HG02763 (cell line): ENCODE measurements around the gene SEL1L3.

Experiments
- ATAC-seq: cut with Tn5 transposase; IDR thresholded peaks from one replicate; pipeline ENCODE4 v1.9.1; 2021; ENCODE audit warnings: mild to moderate bottlenecking, moderate library complexity; ENCODE audit not compliant: unreplicated experiment

Gene SEL1L3

GRCh38 chr4:25857403-25857802 is 5.4 kb downstream of the SEL1L3 start:
- ATAC-seq = no peak

- no peak for ATAC-seq
These were observed 6.0 kb downstream of the SEL1L3 start for GRCh38 chr4:25856756-25857155.

GRCh38 chr4:25852103-25852502 is 10.7 kb downstream of the SEL1L3 start:
- no peak for ATAC-seq

- ATAC-seq = no peak
These were observed 15.5 kb downstream of the SEL1L3 start for GRCh38 chr4:25847329-25847728.

- no peak for ATAC-seq
These were observed 16.7 kb downstream of the SEL1L3 start for GRCh38 chr4:25845841-25846653.

GRCh38 chr4:25844961-25845712 is 17.7 kb downstream of the SEL1L3 start:
- ATAC-seq = no peak

- ATAC-seq = peak; percentile 52
These were observed 19.3 kb downstream of the SEL1L3 start for GRCh38 chr4:25843340-25844097.

- peak; percentile 59 for ATAC-seq
These were observed 20.5 kb downstream of the SEL1L3 start for GRCh38 chr4:25842229-25842845.

GRCh38 chr4:25839687-25840086 is 23.1 kb downstream of the SEL1L3 start:
- no peak for ATAC-seq

- no peak for ATAC-seq
These were observed 23.6 kb downstream of the SEL1L3 start for GRCh38 chr4:25839233-25839632.

- no peak for ATAC-seq
These were observed 24.3 kb downstream of the SEL1L3 start for GRCh38 chr4:25838526-25838925.

- ATAC-seq = no peak
These were observed 25.7 kb downstream of the SEL1L3 start for GRCh38 chr4:25837107-25837506.

GRCh38 chr4:25835384-25835783 is 27.4 kb downstream of the SEL1L3 start:
- ATAC-seq = no peak

GRCh38 chr4:25834411-25835107 is 28.2 kb downstream of the SEL1L3 start:
- ATAC-seq = no peak

- no peak for ATAC-seq
These were observed 32.2 kb downstream of the SEL1L3 start for GRCh38 chr4:25830548-25830947.

GRCh38 chr4:25827897-25828296 is 34.9 kb downstream of the SEL1L3 start:
- no peak for ATAC-seq

GRCh38 chr4:25827373-25827772 is 35.4 kb downstream of the SEL1L3 start:
- ATAC-seq = no peak

- ATAC-seq = no peak
These were observed 36.6 kb downstream of the SEL1L3 start for GRCh38 chr4:25826074-25826752.

- ATAC-seq = no peak
These were observed 39.2 kb downstream of the SEL1L3 start for GRCh38 chr4:25823632-25824031.

GRCh38 chr4:25821899-25822298 is 40.9 kb downstream of the SEL1L3 start:
- ATAC-seq = no peak
